K562 (cell line): ENCODE measurements around the gene ALDH5A1. TPM values are rescaled to one million over a fixed set of nuclear protein-coding genes. Genes with fewer than 3 reads are reported as not detected.

Experiments
- ATAC-seq: fragments of 200-7000 bp; cut with Tn5 transposase; 3 replicates; pipeline ENCODE4 v1.9.1; 2020; ENCODE audit warnings: moderate library complexity
- BruUV-seq: library from RNA; stranded (reverse); fragments of 400-500 nt; replicated peaks from 2 replicates; lab custom pipeline; 2021; lab: Mats Ljungman, UMichigan
- CTCF ChIA-PET: fragments of 300-600 bp; formaldehyde crosslinking; extraction: SDS; loops from one replicate; lab custom pipeline; 2021; ENCODE audit warnings: low intra/inter-chr PET ratio; lab: Yijun Ruan, JAX
- POLR2A ChIA-PET: fragments of 300-600, 350-650 bp; sonication (Branson Sonifier 250); formaldehyde crosslinking; extraction: SDS; loops from one replicate; lab custom pipeline; 2021; ENCODE audit warnings: antibody characterized with exemption, inconsistent platforms; lab: Yijun Ruan, JAX
- DNase-seq, 4 experiments: peaks; one replicate each; pipeline versions ENCODE4 v3.0.0 to v3.0.0-alpha.2; 2011 to 2018; ENCODE audit warnings: low spot score in 3 of 4, mixed read lengths in 3 of 4; ENCODE audit errors: extremely low read depth in 1 of 4
- FAIRE-seq: peaks from 2 replicates; lab custom pipeline; 2011; peaks lifted over from hg19 to GRCh38; lab: Jason Lieb, UNC
- H2AFZ ChIP-seq: 2 replicates; pipeline ENCODE4 v1.6.0; 2011; ENCODE audit warnings: low read depth, low read length, control low read depth, inconsistent platforms
- H3K27ac ChIP-seq: fragments of 200-600 bp; 3 replicates; pipeline ENCODE4 v1.8.0; 2011; ENCODE audit warnings: low read depth, mild to moderate bottlenecking, control low read depth, inconsistent platforms, low read length, moderate library complexity, mixed read lengths; ENCODE audit errors: extremely low read depth
- H3K27me3 ChIP-seq, 2 experiments: fragments of 300-600 bp in 1 of 2; 2 replicates in 1 of 2; 3 replicates in 1 of 2; pipeline versions ENCODE4 v1.6.0 to v1.8.0; 2011; ENCODE audit warnings: inconsistent platforms in 2 of 2, low read length in 2 of 2, mild to moderate bottlenecking in 1 of 2, mixed read lengths in 1 of 2, moderate library complexity in 1 of 2; ENCODE audit not compliant: control insufficient read depth in 2 of 2, insufficient read depth in 2 of 2
- H3K36me3 ChIP-seq: fragments of 300-600 bp; 3 replicates; pipeline ENCODE4 v1.8.0; 2011; ENCODE audit warnings: mild to moderate bottlenecking, low read length, inconsistent platforms; ENCODE audit not compliant: control insufficient read depth, insufficient read depth
- H3K4me1 ChIP-seq, 2 experiments: fragments of 200-600 bp in 1 of 2; replicated peaks in 1 of 2; 2 replicates in 1 of 2; 3 replicates in 1 of 2; pipeline versions ENCODE4 v1.5.1 to v1.8.0; 2011; ENCODE audit warnings: inconsistent platforms in 2 of 2, low read length in 2 of 2, mild to moderate bottlenecking in 1 of 2, mixed read lengths in 1 of 2, moderate library complexity in 1 of 2; ENCODE audit not compliant: control insufficient read depth in 2 of 2, insufficient read depth in 2 of 2
- H3K4me2 ChIP-seq: 2 replicates; pipeline ENCODE4 v1.6.1; 2011; ENCODE audit warnings: low read length, control low read depth, inconsistent platforms, mixed read lengths; ENCODE audit not compliant: insufficient read depth
- H3K4me3 ChIP-seq: fragments of 200-600 bp; sonication (generic), shearing (Covaris generic); 2 replicates; pipeline ENCODE4 v1.5.1; 2016; ENCODE audit warnings: control low read depth, inconsistent platforms
- H3K79me2 ChIP-seq: fragments of 200-600 bp; 3 replicates; pipeline ENCODE4 v1.8.0; 2011; ENCODE audit warnings: low read length, inconsistent platforms; ENCODE audit not compliant: control insufficient read depth, insufficient read depth
- H3K9ac ChIP-seq, 2 experiments: 2 replicates each; pipeline versions ENCODE4 v1.6.0 to v1.6.1; 2011; ENCODE audit warnings: low read depth in 2 of 2, low read length in 2 of 2, control low read depth in 1 of 2, inconsistent platforms in 1 of 2, mild to moderate bottlenecking in 1 of 2, mixed read lengths in 1 of 2; ENCODE audit not compliant: insufficient read depth in 1 of 2
- H3K9me1 ChIP-seq: one replicate; pipeline ENCODE4 v1.6.0; 2011; ENCODE audit warnings: inconsistent platforms, mild to moderate bottlenecking, low read length, moderate library complexity; ENCODE audit not compliant: control insufficient read depth, insufficient read depth
- H3K9me3 ChIP-seq: replicated peaks from 2 replicates; pipeline ENCODE4 v1.5.1; 2011; ENCODE audit warnings: low read depth, low read length, inconsistent platforms; ENCODE audit not compliant: control insufficient read depth, insufficient read depth
- H4K20me1 ChIP-seq: replicated peaks from 2 replicates; pipeline ENCODE4 v1.6.1; 2011; ENCODE audit warnings: low read length, inconsistent platforms, mixed read lengths; ENCODE audit not compliant: control insufficient read depth, insufficient read depth
- ATF1 ChIP-seq, 2 experiments: fragments of 450-650 bp in 1 of 2; IDR thresholded peaks; 2 replicates each; pipeline ENCODE4 v1.6.1; 2016; ENCODE audit warnings: missing compliant biosample characterization in 1 of 2, missing genetic modification characterization in 1 of 2
- CEBPG ChIP-seq, 3 experiments: fragments of 200-800 bp in 1 of 3; sonication (Bioruptor generic) in 1 of 3; sonication (generic) in 1 of 3; formaldehyde crosslinking in 1 of 3; IDR thresholded peaks in 2 of 3; conservative IDR thresholded peaks in 1 of 3; 2 replicates each; pipeline versions ENCODE4 v1.6.1 to v1.8.0; 2016 to 2022; ENCODE audit warnings: missing compliant biosample characterization in 2 of 3, missing genetic modification characterization in 2 of 3, mild to moderate bottlenecking in 1 of 3, missing genetic modification reagents in 1 of 3
- KLF1 ChIP-seq: fragments of 450-650 bp; IDR thresholded peaks from 2 replicates; pipeline ENCODE4 v1.6.1; 2016; ENCODE audit warnings: missing genetic modification characterization, missing compliant biosample characterization
- MAFG ChIP-seq: fragments of 450-650 bp; conservative IDR thresholded peaks from 2 replicates; pipeline ENCODE4 v1.6.1; 2016; ENCODE audit warnings: missing genetic modification characterization, missing compliant biosample characterization
- POLR2H ChIP-seq: IDR thresholded peaks from 2 replicates; pipeline ENCODE4 v1.6.1; 2016; ENCODE audit warnings: missing genetic modification characterization, low read depth, mild to moderate bottlenecking, control low read depth, missing compliant biosample characterization, moderate library complexity
- SIN3A ChIP-seq, 2 experiments: fragments of 150-350 bp in 1 of 2; IDR thresholded peaks; 2 replicates each; pipeline ENCODE4 v1.6.1; 2011 to 2016; ENCODE audit warnings: borderline replicate concordance in 2 of 2, low read depth in 2 of 2, low read length in 2 of 2, mild to moderate bottlenecking in 2 of 2, moderate library complexity in 2 of 2; ENCODE audit not compliant: control insufficient read depth in 1 of 2
- SMARCE1 ChIP-seq: fragments of 450-650 bp; IDR thresholded peaks from 2 replicates; pipeline ENCODE4 v1.7.1; 2016; ENCODE audit warnings: mild to moderate bottlenecking
- TEAD4 ChIP-seq, 2 experiments: sonication (generic) in 1 of 2; formaldehyde crosslinking in 1 of 2; IDR thresholded peaks; 2 replicates each; pipeline versions ENCODE4 v1.6.1 to v1.8.0; 2012 to 2022; ENCODE audit warnings: borderline replicate concordance in 1 of 2, inconsistent platforms in 1 of 2, low read length in 1 of 2, mild to moderate bottlenecking in 1 of 2, missing genetic modification reagents in 1 of 2
- ZNF830 ChIP-seq: fragments of 250-450 bp; sonication (Bioruptor Pico); IDR thresholded peaks from 2 replicates; pipeline ENCODE4 v1.5.0; 2021; ENCODE audit warnings: mild to moderate bottlenecking
- WGBS: fragments of 100-300 bp; shearing (Covaris generic); methylation state at CpG from one replicate; pipeline ENCODE4 v1.1.6; 2016; ENCODE audit warnings: low coverage, mixed read lengths; ENCODE audit not compliant: insufficient coverage; ENCODE audit errors: missing lambda C conversion rate; 5-methylcytosine and 5-hydroxymethylcytosine counted together
- in situ Hi-C: fragments of 300-500 bp; cut with MboI; formaldehyde crosslinking; loops from 4 replicates; pipeline ENCODE4 v1.15.0; 2018; ENCODE audit warnings: inconsistent platforms, mixed read lengths
- intact Hi-C: fragments of 100-400 bp; cut with micrococcal nuclease; formaldehyde crosslinking; loops from 2 replicates; pipeline ENCODE4 v1.14.2; 2022
- polyA plus RNA-seq, 8 experiments: library from polyadenylated mRNA; depleted of rRNA in 4 of 8; stranded (reverse) in 5 of 8; unstranded in 3 of 8; fragments of >200 nt; fragmentation: Nextera tagmentation in 2 of 8; fragmentation: Illumina TruSeq in 1 of 8; extraction: Ambion mirVana in 2 of 8; extraction: Trizol in 1 of 8; gene quantifications; 2 replicates each; pipeline versions ENCODE4 v1.2.1 to v1.2.3, GENCODE V29; 2011 to 2014; ENCODE audit warnings: inconsistent platforms in 1 of 8, missing spikeins in 1 of 8
- total RNA-seq, 7 experiments: library from RNA; depleted of rRNA in 6 of 7; stranded (reverse); fragments of >200 nt in 6 of 7; fragmentation: Illumina TruSeq in 2 of 7; extraction: Trizol in 2 of 7; gene quantifications; 2 replicates each; pipeline versions ENCODE4 v1.2.1 to v1.2.3, GENCODE V29; 2011 to 2021; ENCODE audit warnings: low replicate concordance in 1 of 7
- TF ChIP-seq, protein P1 (sequence below): fragments of 250-450 bp; sonication (Bioruptor Pico); IDR thresholded peaks from 2 replicates; pipeline ENCODE4 v1.8.0; 2021; ENCODE audit warnings: borderline replicate concordance, mild to moderate bottlenecking, moderate library complexity; ENCODE audit not compliant: poor library complexity, severe bottlenecking
- TF ChIP-seq, protein P2 (sequence below): sonication (generic); formaldehyde crosslinking; IDR thresholded peaks from 2 replicates; pipeline ENCODE4 v1.8.1; 2023; ENCODE audit warnings: mild to moderate bottlenecking, missing genetic modification reagents
- TF ChIP-seq, protein P3 (sequence below): fragments of 200-800 bp; sonication (Bioruptor generic); IDR thresholded peaks from 2 replicates; pipeline ENCODE4 v1.6.1; 2016; ENCODE audit warnings: missing genetic modification characterization, missing compliant biosample characterization

Gene ALDH5A1
- total and polyA plus RNA-seq, 9 of the 15 experiments (the other 6 are each of a cell fraction or from before 2014, with no cell fraction given), result 2.2 to 19.7 (median 9.5) TPM

DNA sequence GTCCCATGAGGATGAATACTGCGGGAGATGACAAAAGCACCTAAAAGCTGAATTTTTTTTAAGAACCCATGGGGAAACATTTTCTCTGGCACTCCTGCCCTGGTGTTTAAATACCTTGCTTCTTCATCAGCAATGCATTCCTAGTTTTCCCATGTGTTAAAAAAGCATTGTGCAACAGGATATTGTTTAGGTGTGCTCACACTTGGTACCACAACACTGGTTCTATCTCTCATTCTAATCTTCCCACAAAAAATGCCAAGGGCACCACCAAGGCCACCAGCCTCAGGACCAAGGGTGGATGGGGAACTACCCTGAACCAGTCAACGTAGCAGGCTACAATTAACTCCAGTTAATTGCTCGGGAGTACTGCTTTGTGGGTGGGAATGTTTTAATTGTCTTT, 50.9 kb downstream of the ALDH5A1 start:
- 5% methylated on average over 3 of the region's 3 CpGs for WGBS
- ChIA-PET POLR2A (interaction anchor here (0.7 kb wide), 1 partner anchor 307 kb away, joined by 3 read pairs; no protein-coding TSS in a partner anchor), CTCF (no interaction called here)
- H3K27ac ChIP-seq, result no peak overlapping the region
- no peak for ATAC-seq
- H3K9me3 ChIP-seq, result no peaks in the 10 kb centered on the region
- no peaks in the 10 kb centered on the region for H3K79me2 ChIP-seq
- H3K4me3 ChIP-seq, result no peak overlapping the region
- no peaks in the 10 kb centered on the region for H3K36me3 ChIP-seq
- H3K4me2 ChIP-seq, result no peak overlapping the region
- H3K4me1 ChIP-seq, result no peaks in the 10 kb centered on the region
- FAIRE-seq, result no peak
- intact Hi-C loops (no loop called here), in situ Hi-C loops (no loop called here)
- peaks cover 3% of the 10 kb centered on the region for H3K9me1 ChIP-seq
- no peaks in the 10 kb centered on the region; the same call in 1 of the 2 replicates for H4K20me1 ChIP-seq
- no TSS peak for BruUV-seq
- DNase-seq, result no peak
- H3K27me3 ChIP-seq, result peaks cover 33 to 44% of the 10 kb centered on the region in 2 experiments
- H3K9ac ChIP-seq, result no peak overlapping the region
- no peak overlapping the region for H2AFZ ChIP-seq
- TF ChIP-seq KLF1 (tag) (no peak), TEAD4 (IDR thresholded peaks at IDR 0.05; ENCODE audit: low read length) (no peak), TEAD4 (CRISPR knock-in tag; IDR thresholded peaks at IDR 0.05; ENCODE audit: borderline replicate concordance) (no peak), MAFG (tag) (no peak), ATF1 (CRISPR knock-in tag; IDR thresholded peaks at IDR 0.05) (no peak), ATF1 (tag; IDR thresholded peaks at IDR 0.05) (no peak), SIN3A (IDR thresholded peaks at IDR 0.05; ENCODE audit: borderline replicate concordance in 2 of 2, control insufficient read depth in 1 of 2, low read depth in 2 of 2, low read length in 2 of 2) (no peak), POLR2H (no peak), ZNF830 (CRISPR knock-in tag) (no peak), SMARCE1 (no peak), CEBPG (CRISPR knock-in tag; IDR thresholded peaks at IDR 0.05) (no peak), CEBPG (tag; conservative IDR thresholded peaks at IDR 0.05 in 1 of 2, IDR thresholded peaks at IDR 0.05 in 1 of 2) (no peak)
- TF ChIP-seq, protein P1, sequence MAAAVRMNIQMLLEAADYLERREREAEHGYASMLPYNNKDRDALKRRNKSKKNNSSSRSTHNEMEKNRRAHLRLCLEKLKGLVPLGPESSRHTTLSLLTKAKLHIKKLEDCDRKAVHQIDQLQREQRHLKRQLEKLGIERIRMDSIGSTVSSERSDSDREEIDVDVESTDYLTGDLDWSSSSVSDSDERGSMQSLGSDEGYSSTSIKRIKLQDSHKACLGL (CRISPR knock-in tag), result no peak
- TF ChIP-seq, protein P2, sequence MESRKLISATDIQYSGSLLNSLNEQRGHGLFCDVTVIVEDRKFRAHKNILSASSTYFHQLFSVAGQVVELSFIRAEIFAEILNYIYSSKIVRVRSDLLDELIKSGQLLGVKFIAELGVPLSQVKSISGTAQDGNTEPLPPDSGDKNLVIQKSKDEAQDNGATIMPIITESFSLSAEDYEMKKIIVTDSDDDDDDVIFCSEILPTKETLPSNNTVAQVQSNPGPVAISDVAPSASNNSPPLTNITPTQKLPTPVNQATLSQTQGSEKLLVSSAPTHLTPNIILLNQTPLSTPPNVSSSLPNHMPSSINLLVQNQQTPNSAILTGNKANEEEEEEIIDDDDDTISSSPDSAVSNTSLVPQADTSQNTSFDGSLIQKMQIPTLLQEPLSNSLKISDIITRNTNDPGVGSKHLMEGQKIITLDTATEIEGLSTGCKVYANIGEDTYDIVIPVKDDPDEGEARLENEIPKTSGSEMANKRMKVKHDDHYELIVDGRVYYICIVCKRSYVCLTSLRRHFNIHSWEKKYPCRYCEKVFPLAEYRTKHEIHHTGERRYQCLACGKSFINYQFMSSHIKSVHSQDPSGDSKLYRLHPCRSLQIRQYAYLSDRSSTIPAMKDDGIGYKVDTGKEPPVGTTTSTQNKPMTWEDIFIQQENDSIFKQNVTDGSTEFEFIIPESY, result no peak
- TF ChIP-seq, protein P3, sequence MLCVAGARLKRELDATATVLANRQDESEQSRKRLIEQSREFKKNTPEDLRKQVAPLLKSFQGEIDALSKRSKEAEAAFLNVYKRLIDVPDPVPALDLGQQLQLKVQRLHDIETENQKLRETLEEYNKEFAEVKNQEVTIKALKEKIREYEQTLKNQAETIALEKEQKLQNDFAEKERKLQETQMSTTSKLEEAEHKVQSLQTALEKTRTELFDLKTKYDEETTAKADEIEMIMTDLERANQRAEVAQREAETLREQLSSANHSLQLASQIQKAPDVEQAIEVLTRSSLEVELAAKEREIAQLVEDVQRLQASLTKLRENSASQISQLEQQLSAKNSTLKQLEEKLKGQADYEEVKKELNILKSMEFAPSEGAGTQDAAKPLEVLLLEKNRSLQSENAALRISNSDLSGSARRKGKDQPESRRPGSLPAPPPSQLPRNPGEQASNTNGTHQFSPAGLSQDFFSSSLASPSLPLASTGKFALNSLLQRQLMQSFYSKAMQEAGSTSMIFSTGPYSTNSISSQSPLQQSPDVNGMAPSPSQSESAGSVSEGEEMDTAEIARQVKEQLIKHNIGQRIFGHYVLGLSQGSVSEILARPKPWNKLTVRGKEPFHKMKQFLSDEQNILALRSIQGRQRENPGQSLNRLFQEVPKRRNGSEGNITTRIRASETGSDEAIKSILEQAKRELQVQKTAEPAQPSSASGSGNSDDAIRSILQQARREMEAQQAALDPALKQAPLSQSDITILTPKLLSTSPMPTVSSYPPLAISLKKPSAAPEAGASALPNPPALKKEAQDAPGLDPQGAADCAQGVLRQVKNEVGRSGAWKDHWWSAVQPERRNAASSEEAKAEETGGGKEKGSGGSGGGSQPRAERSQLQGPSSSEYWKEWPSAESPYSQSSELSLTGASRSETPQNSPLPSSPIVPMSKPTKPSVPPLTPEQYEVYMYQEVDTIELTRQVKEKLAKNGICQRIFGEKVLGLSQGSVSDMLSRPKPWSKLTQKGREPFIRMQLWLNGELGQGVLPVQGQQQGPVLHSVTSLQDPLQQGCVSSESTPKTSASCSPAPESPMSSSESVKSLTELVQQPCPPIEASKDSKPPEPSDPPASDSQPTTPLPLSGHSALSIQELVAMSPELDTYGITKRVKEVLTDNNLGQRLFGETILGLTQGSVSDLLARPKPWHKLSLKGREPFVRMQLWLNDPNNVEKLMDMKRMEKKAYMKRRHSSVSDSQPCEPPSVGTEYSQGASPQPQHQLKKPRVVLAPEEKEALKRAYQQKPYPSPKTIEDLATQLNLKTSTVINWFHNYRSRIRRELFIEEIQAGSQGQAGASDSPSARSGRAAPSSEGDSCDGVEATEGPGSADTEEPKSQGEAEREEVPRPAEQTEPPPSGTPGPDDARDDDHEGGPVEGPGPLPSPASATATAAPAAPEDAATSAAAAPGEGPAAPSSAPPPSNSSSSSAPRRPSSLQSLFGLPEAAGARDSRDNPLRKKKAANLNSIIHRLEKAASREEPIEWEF (CRISPR knock-in tag), result no peak
